H1 (cell line): ENCODE measurements around the gene MAVS. TPM values are rescaled to one million over a fixed set of nuclear protein-coding genes. Genes with fewer than 3 reads are reported as not detected.

ENCODE experiments used
- CTCF ChIA-PET: fragments of 300-600 bp; sonication (Branson Sonifier 250); formaldehyde crosslinking; loops from one replicate; lab custom pipeline; 2021; ENCODE audit not compliant: partially characterized antibody; lab: Charles Lee
- POLR2A ChIA-PET: fragments of 300-600 bp; sonication (Branson Sonifier 250); formaldehyde crosslinking; loops from one replicate; lab custom pipeline; 2021; ENCODE audit warnings: inconsistent platforms; ENCODE audit not compliant: partially characterized antibody; lab: Charles Lee
- DNase-seq, 2 experiments: peaks; one replicate each; pipeline versions ENCODE4 v3.0.0 to v3.0.0-alpha.2; 2010 to 2022; ENCODE audit warnings: low spot score in 2 of 2, low read depth in 1 of 2, mixed read lengths in 1 of 2
- FAIRE-seq: peaks from 2 replicates; lab custom pipeline; 2011; peaks lifted over from hg19 to GRCh38; lab: Jason Lieb, UNC
- H2AFZ ChIP-seq: 2 replicates; pipeline ENCODE4 v1.8.1; 2012; ENCODE audit warnings: low read length, inconsistent platforms
- H2AK5ac ChIP-seq: 2 replicates; pipeline ENCODE4 v1.6.1; 2013; ENCODE audit warnings: low read depth, low read length
- H2BK120ac ChIP-seq: replicated peaks from 2 replicates; pipeline ENCODE3; 2013; ENCODE audit warnings: low read depth, low read length, inconsistent platforms
- H2BK12ac ChIP-seq: 2 replicates; pipeline ENCODE4 v1.6.1; 2013; ENCODE audit warnings: low read depth, low read length
- H2BK15ac ChIP-seq: 2 replicates; pipeline ENCODE4 v1.6.1; 2013; ENCODE audit warnings: low read length
- H2BK20ac ChIP-seq: 2 replicates; pipeline ENCODE4 v1.6.1; 2013; ENCODE audit warnings: low read length
- H2BK5ac ChIP-seq: 2 replicates; pipeline ENCODE4 v1.6.1; 2013; ENCODE audit warnings: low read depth, low read length
- H3K14ac ChIP-seq: 2 replicates; pipeline ENCODE4 v1.6.1; 2013; ENCODE audit warnings: inconsistent platforms; ENCODE audit not compliant: insufficient read length
- H3K18ac ChIP-seq: 2 replicates; pipeline ENCODE4 v1.6.1; 2013; ENCODE audit warnings: low read length; ENCODE audit errors: extremely low read depth
- H3K23ac ChIP-seq: 2 replicates; pipeline ENCODE4 v1.6.1; 2013; ENCODE audit warnings: inconsistent platforms; ENCODE audit not compliant: insufficient read length
- H3K23me2 ChIP-seq: 2 replicates; pipeline ENCODE4 v1.6.1; 2013; ENCODE audit warnings: low read depth, low read length
- H3K27ac ChIP-seq: 2 replicates; pipeline ENCODE4 v1.6.1; 2011; ENCODE audit warnings: low read depth, low read length, inconsistent platforms
- H3K27me3 ChIP-seq, 4 experiments: replicated peaks in 1 of 4; 1 replicate in 1 of 4; 2 replicates in 3 of 4; pipeline versions ENCODE4 v1.6.1 to v1.8.1; 2011 to 2013; ENCODE audit warnings: low read length in 3 of 4, mild to moderate bottlenecking in 3 of 4, inconsistent platforms in 2 of 4, mixed read lengths in 2 of 4, moderate library complexity in 1 of 4; ENCODE audit not compliant: control insufficient read depth in 3 of 4, insufficient read depth in 3 of 4; ENCODE audit errors: extremely low read depth in 1 of 4
- H3K36me3 ChIP-seq, 4 experiments: 2 replicates each; pipeline versions ENCODE4 v1.6.1 to v1.8.1; 2011 to 2013; ENCODE audit warnings: mild to moderate bottlenecking in 4 of 4, low read length in 3 of 4, moderate library complexity in 2 of 4, control low read depth in 1 of 4, inconsistent platforms in 1 of 4; ENCODE audit not compliant: insufficient read depth in 4 of 4, control insufficient read depth in 2 of 4
- H3K4ac ChIP-seq: replicated peaks from 2 replicates; pipeline ENCODE3; 2013; ENCODE audit warnings: low read length, low read depth, mixed read lengths, inconsistent platforms; ENCODE audit not compliant: insufficient read length
- H3K4me1 ChIP-seq, 4 experiments: replicated peaks in 1 of 4; 1 replicate in 1 of 4; 2 replicates in 3 of 4; pipeline versions ENCODE4 v1.6.1 to v1.8.1; 2011 to 2013; ENCODE audit warnings: low read length in 3 of 4, inconsistent platforms in 2 of 4, mixed read lengths in 1 of 4; ENCODE audit not compliant: insufficient read depth in 4 of 4, control insufficient read depth in 3 of 4
- H3K4me2 ChIP-seq, 2 experiments: 2 replicates each; pipeline versions ENCODE4 v1.6.1 to v1.8.1; 2011 to 2013; ENCODE audit warnings: low read depth in 2 of 2, low read length in 2 of 2, control low read depth in 1 of 2, inconsistent platforms in 1 of 2, mild to moderate bottlenecking in 1 of 2; ENCODE audit not compliant: insufficient read depth in 1 of 2
- H3K4me3 ChIP-seq, 4 experiments: fragments of 200-600, 300-600 bp in 1 of 4; sonication (generic), shearing (Covaris generic), sonication (Bioruptor Twin) in 1 of 4; 2 replicates each; pipeline versions ENCODE4 v1.5.1 to v1.8.1; 2011 to 2016; ENCODE audit warnings: low read length in 4 of 4, low read depth in 3 of 4, control low read depth in 2 of 4, inconsistent platforms in 2 of 4, mild to moderate bottlenecking in 2 of 4, mixed read lengths in 1 of 4, moderate library complexity in 1 of 4; ENCODE audit not compliant: insufficient read depth in 2 of 4; ENCODE audit errors: extremely low read depth in 1 of 4
- H3K56ac ChIP-seq: replicated peaks from 2 replicates; pipeline ENCODE3; 2013; ENCODE audit warnings: low read depth, mild to moderate bottlenecking, mixed read lengths, low read length, inconsistent platforms; ENCODE audit not compliant: insufficient read length
- H3K79me1 ChIP-seq: 2 replicates; pipeline ENCODE4 v1.6.1; 2013; ENCODE audit warnings: low read depth, low read length, control low read depth
- H3K79me2 ChIP-seq, 2 experiments: 2 replicates each; pipeline versions ENCODE4 v1.6.1 to v1.8.1; 2012 to 2013; ENCODE audit warnings: low read length in 2 of 2, mild to moderate bottlenecking in 2 of 2, inconsistent platforms in 1 of 2; ENCODE audit not compliant: insufficient read depth in 2 of 2, control insufficient read depth in 1 of 2
- H3K9ac ChIP-seq, 4 experiments: replicated peaks in 1 of 4; 1 replicate in 1 of 4; 2 replicates in 3 of 4; pipeline versions ENCODE4 v1.6.1 to v1.8.1; 2011 to 2013; ENCODE audit warnings: low read depth in 3 of 4, low read length in 3 of 4, control low read depth in 2 of 4, mild to moderate bottlenecking in 2 of 4, moderate library complexity in 2 of 4, inconsistent platforms in 1 of 4; ENCODE audit errors: extremely low read depth in 1 of 4
- H3K9me3 ChIP-seq, 2 experiments: 2 replicates each; pipeline versions ENCODE4 v1.6.1 to v1.8.1; 2012 to 2013; ENCODE audit warnings: mild to moderate bottlenecking in 2 of 2, moderate library complexity in 2 of 2, control low read depth in 1 of 2, inconsistent platforms in 1 of 2, low read depth in 1 of 2, low read length in 1 of 2, mixed read lengths in 1 of 2; ENCODE audit not compliant: insufficient read depth in 2 of 2
- H4K20me1 ChIP-seq, 2 experiments: replicated peaks in 1 of 2; 2 replicates each; pipeline versions ENCODE3 to v1.8.1; 2011 to 2013; ENCODE audit warnings: inconsistent platforms in 2 of 2, low read length in 2 of 2, mild to moderate bottlenecking in 1 of 2; ENCODE audit not compliant: insufficient read depth in 2 of 2, control insufficient read depth in 1 of 2
- H4K5ac ChIP-seq: 2 replicates; pipeline ENCODE4 v1.6.1; 2013; ENCODE audit warnings: low read length, low read depth, mixed read lengths, inconsistent platforms; ENCODE audit not compliant: insufficient read length
- H4K8ac ChIP-seq: 2 replicates; pipeline ENCODE4 v1.8.0; 2013; ENCODE audit warnings: mild to moderate bottlenecking, moderate library complexity, low read length, inconsistent platforms; ENCODE audit not compliant: insufficient read depth; ENCODE audit errors: extremely low read depth
- H4K91ac ChIP-seq: replicated peaks from 2 replicates; pipeline ENCODE3; 2013; ENCODE audit warnings: low read length, mixed read lengths, inconsistent platforms; ENCODE audit not compliant: insufficient read length
- E2F6 ChIP-seq: IDR thresholded peaks from 2 replicates; pipeline ENCODE4 v1.6.1; 2012; ENCODE audit warnings: inconsistent platforms
- NRF1 ChIP-seq: IDR thresholded peaks from 2 replicates; pipeline ENCODE4 v1.6.1; 2011; ENCODE audit warnings: mild to moderate bottlenecking, low read depth, low read length, improper control_type of control experiment
- WGBS, 2 experiments: shearing (Covaris generic) in 1 of 2; methylation state at CpG; one replicate each; pipeline versions ENCODE4 v1.1.6 to v1.1.7; 2013 to 2015; ENCODE audit warnings: low lambda C conversion rate in 2 of 2, mixed read lengths in 2 of 2, inconsistent platforms in 1 of 2, low coverage in 1 of 2, missing lambda C conversion rate in 1 of 2; ENCODE audit not compliant: insufficient replicate concordance in 2 of 2, insufficient coverage in 1 of 2, insufficient read length in 1 of 2; ENCODE audit errors: extremely low coverage in 1 of 2, missing lambda C conversion rate in 1 of 2; 5-methylcytosine and 5-hydroxymethylcytosine counted together
- polyA plus RNA-seq, 7 experiments: library from polyadenylated mRNA; depleted of rRNA in 3 of 7; stranded (reverse) in 5 of 7; unstranded in 2 of 7; fragments of >200 nt in 5 of 7; fragments of 200-250 nt in 2 of 7; gene quantifications; 1 replicate in 5 of 7; 2 replicates in 1 of 7; 4 replicates in 1 of 7; pipeline versions ENCODE4 v1.2.1 to v1.2.3, GENCODE V29; 2011 to 2013; ENCODE audit warnings: missing spikeins in 2 of 7, mixed read lengths in 2 of 7
- total RNA-seq: library from RNA; stranded (reverse); fragmentation: NEBNext Ultra II Directional; extraction: Animal tissue kit (Norgen Biotek cat#: 25700); gene quantifications from 2 replicates; pipeline ENCODE4 v1.2.1, GENCODE V29; 2021

The MAVS gene
- total and polyA plus RNA-seq, 2 of the 8 experiments (the other 6 are each of a cell fraction or from before 2014, with no cell fraction given), result 9.9 to 24.3 TPM

GRCh38 chr20:3797226-3797545, 49.4 kb upstream of the MAVS start:
- H4K8ac ChIP-seq, result no peak overlapping the region
- H3K27ac ChIP-seq, result no peak overlapping the region
- H3K79me2 ChIP-seq, result no peaks in the 10 kb centered on the region; a peak in 1 of 4 replicates
- no peak for FAIRE-seq
- H2BK20ac ChIP-seq, result no peak overlapping the region
- no peaks in the 10 kb centered on the region for H3K9me3 ChIP-seq
- ChIA-PET CTCF (interaction anchor here (0.6 kb wide), 1 partner anchor 743 kb away, joined by 3 read pairs; no protein-coding TSS in a partner anchor), POLR2A (interaction anchor here (1.1 kb wide), 1 partner anchor 92 kb away, joined by 3 read pairs; the partner anchor contains the start of gene PANK2)
- H3K14ac ChIP-seq, result no peak overlapping the region
- H2BK15ac ChIP-seq, result no peak overlapping the region
- H3K23ac ChIP-seq, result no peak overlapping the region
- peaks cover 0 to 3% (median 0%) of the 10 kb centered on the region in 4 experiments; a peak in 1 of 7 replicates for H3K27me3 ChIP-seq
- H3K4me2 ChIP-seq, result peak overlapping the region; percentile 63 to 98
- H2BK120ac ChIP-seq, result no peak overlapping the region
- peaks cover 3% of the 10 kb centered on the region in 2 experiments for H4K20me1 ChIP-seq
- H2AFZ ChIP-seq, result no peak overlapping the region
- no peak overlapping the region for H4K5ac ChIP-seq
- H2BK5ac ChIP-seq, result no peak overlapping the region
- peaks cover 5 to 35% (median 28%) of the 10 kb centered on the region in 4 experiments for H3K4me1 ChIP-seq
- H3K56ac ChIP-seq, result no peak overlapping the region
- H2AK5ac ChIP-seq, result no peak overlapping the region; the same call in 1 of the 2 replicates
- H2BK12ac ChIP-seq, result peak overlapping the region; percentile 35; the same call in 1 of the 2 replicates
- H3K4ac ChIP-seq, result no peak overlapping the region
- H3K18ac ChIP-seq, result no peak overlapping the region
- peaks cover 9% of the 10 kb centered on the region; the same call in 1 of the 2 replicates for H3K23me2 ChIP-seq
- peak overlapping the region in 3 of 4 experiments; percentile 68 to 85 (median 69); a peak in 6 of 8 replicates for H3K4me3 ChIP-seq
- no peak overlapping the region for H4K91ac ChIP-seq
- WGBS, 2 experiments, result 87% methylated on average over 5 of the region's 5 CpGs; no CpG with 5 or more reads in 1 of the 2 experiments
- TF ChIP-seq E2F6 (no peak), NRF1 (no peak)
- TF ChIP-seq, all 59 proteins: peak for 0
- DNase-seq, result no peak
- H3K36me3 ChIP-seq, result peaks cover 4 to 10% (median 10%) of the 10 kb centered on the region in 4 experiments; a peak in 7 of 8 replicates
- H3K79me1 ChIP-seq, result no peaks in the 10 kb centered on the region; the same call in 1 of the 2 replicates
- H3K9ac ChIP-seq, result no peak overlapping the region
